Measurements from ENCODE around the gene TTC34. TPM values are rescaled to one million over a fixed set of nuclear protein-coding genes. Genes with fewer than 3 reads are reported as not detected.
"Not testable (repeated sequence)": the region's sequence is repeated elsewhere in the genome, so short reads cannot be mapped to it uniquely, and the experiment has no call there.

The TTC34 gene
- total and polyA plus RNA-seq, 2 of the 13 experiments (the other 11 are each of a cell fraction or from before 2014, with no cell fraction given): 0.07 to 0.11 TPM

DNA sequence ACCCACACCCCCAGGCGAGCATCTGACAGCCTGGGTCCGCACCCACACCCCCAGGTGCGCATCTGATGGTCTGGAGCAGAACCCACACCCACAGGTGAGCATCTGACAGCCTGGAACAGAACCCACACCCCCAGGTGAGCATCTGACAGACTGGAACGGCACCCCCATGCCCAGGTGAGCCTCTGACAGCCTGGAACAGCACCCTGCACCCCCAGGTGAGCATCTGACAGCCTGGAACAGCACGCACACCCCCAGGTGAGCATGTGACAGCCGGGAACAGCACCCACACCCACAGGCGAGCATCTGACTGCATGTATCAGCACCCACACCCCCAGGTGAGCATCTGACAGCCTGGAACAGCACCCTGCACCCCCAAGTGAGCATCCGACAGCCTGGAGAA, 115.8 kb downstream of the TTC34 start:
- intact Hi-C loops (cut with micrococcal nuclease; ENCODE audit: unreplicated experiment); H3K79me2 ChIP-seq (ENCODE audit: insufficient read depth, low read length); in situ Hi-C loops (cut with HindIII; ENCODE audit: extremely low pct_ligation_motif_present, low pct_unique_long_range_greater_than_20kb); BruUV-seq (replicated peaks); POLR2A ChIA-PET; H3K4me1 ChIP-seq (ENCODE audit: insufficient read depth, low read length); H3K27me3 ChIP-seq (ENCODE audit: control insufficient read depth in 1 of 2, insufficient read depth in 2 of 2, low read length in 2 of 2); DNase-seq (ENCODE audit: low spot score); H3K4me3 ChIP-seq (replicated peaks in 1 of 3; ENCODE audit: insufficient read depth in 1 of 3, low read depth in 2 of 3, low read length in 3 of 3); CTCF ChIA-PET (ENCODE audit: low intra/inter-chr PET ratio, low total read pairs); H3K27ac ChIP-seq (ENCODE audit: extremely low read length, insufficient read depth, low read length); H4K20me1 ChIP-seq (ENCODE audit: insufficient read depth, low read length); FAIRE-seq; H3K9me3 ChIP-seq (ENCODE audit: low read length); H3K9ac ChIP-seq (ENCODE audit: insufficient read depth, low read depth, low read length); H3K36me3 ChIP-seq (replicated peaks in 1 of 2; ENCODE audit: control insufficient read depth in 1 of 2, insufficient read depth in 2 of 2, low read length in 2 of 2); H2AFZ ChIP-seq (ENCODE audit: low read length); ATAC-seq; H3K4me2 ChIP-seq (ENCODE audit: low read depth, low read length): not testable (repeated sequence)
- WGBS (ENCODE audit: low lambda C conversion rate): no CpG with 5 or more reads among the region's 8 CpGs

GRCh38 chr1:2684878-2685277, 116.6 kb downstream of the TTC34 start:
- BruUV-seq (replicated peaks); POLR2A ChIA-PET; in situ Hi-C loops (cut with HindIII; ENCODE audit: extremely low pct_ligation_motif_present, low pct_unique_long_range_greater_than_20kb); H2AFZ ChIP-seq (ENCODE audit: low read length); DNase-seq (ENCODE audit: low spot score); H3K9ac ChIP-seq (ENCODE audit: insufficient read depth, low read depth, low read length); H3K36me3 ChIP-seq (replicated peaks in 1 of 2; ENCODE audit: control insufficient read depth in 1 of 2, insufficient read depth in 2 of 2, low read length in 2 of 2); intact Hi-C loops (cut with micrococcal nuclease; ENCODE audit: unreplicated experiment); ATAC-seq; H4K20me1 ChIP-seq (ENCODE audit: insufficient read depth, low read length); H3K27me3 ChIP-seq (ENCODE audit: control insufficient read depth in 1 of 2, insufficient read depth in 2 of 2, low read length in 2 of 2); H3K27ac ChIP-seq (ENCODE audit: extremely low read length, insufficient read depth, low read length); H3K4me1 ChIP-seq (ENCODE audit: insufficient read depth, low read length); CTCF ChIA-PET (ENCODE audit: low intra/inter-chr PET ratio, low total read pairs); H3K4me3 ChIP-seq (replicated peaks in 1 of 3; ENCODE audit: insufficient read depth in 1 of 3, low read depth in 2 of 3, low read length in 3 of 3); H3K9me3 ChIP-seq (ENCODE audit: low read length); FAIRE-seq; H3K79me2 ChIP-seq (ENCODE audit: insufficient read depth, low read length); H3K4me2 ChIP-seq (ENCODE audit: low read depth, low read length): not testable (repeated sequence)
- no CpG with 5 or more reads among the region's 9 CpGs for WGBS (ENCODE audit: low lambda C conversion rate)

DNA sequence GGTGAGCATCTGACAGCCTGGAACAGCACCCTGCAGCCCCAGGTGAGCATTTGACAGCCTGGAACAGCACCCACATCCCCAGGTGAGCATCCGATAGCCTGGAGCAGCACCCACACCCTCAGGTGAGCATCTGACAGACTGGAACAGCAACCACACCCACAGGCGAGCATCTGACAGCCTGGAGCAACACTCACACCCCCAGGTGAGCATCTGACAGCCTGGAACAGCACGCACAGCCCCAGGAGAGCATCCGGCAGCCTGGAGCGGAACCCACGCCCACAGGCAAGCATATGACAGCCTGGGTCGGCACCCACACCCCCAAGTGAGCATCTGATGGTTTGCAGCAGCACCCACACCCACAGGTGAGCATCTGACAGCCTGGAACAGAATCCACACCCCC, 117.5 kb downstream of the TTC34 start:
- H3K4me1 ChIP-seq (ENCODE audit: insufficient read depth, low read length); H3K9me3 ChIP-seq (ENCODE audit: low read length); H2AFZ ChIP-seq (ENCODE audit: low read length); CTCF ChIA-PET (ENCODE audit: low intra/inter-chr PET ratio, low total read pairs); H3K79me2 ChIP-seq (ENCODE audit: insufficient read depth, low read length); FAIRE-seq; H3K27me3 ChIP-seq (ENCODE audit: control insufficient read depth in 1 of 2, insufficient read depth in 2 of 2, low read length in 2 of 2); POLR2A ChIA-PET; H3K4me2 ChIP-seq (ENCODE audit: low read depth, low read length); in situ Hi-C loops (cut with HindIII; ENCODE audit: extremely low pct_ligation_motif_present, low pct_unique_long_range_greater_than_20kb); H4K20me1 ChIP-seq (ENCODE audit: insufficient read depth, low read length); H3K4me3 ChIP-seq (replicated peaks in 1 of 3; ENCODE audit: insufficient read depth in 1 of 3, low read depth in 2 of 3, low read length in 3 of 3); H3K9ac ChIP-seq (ENCODE audit: insufficient read depth, low read depth, low read length); intact Hi-C loops (cut with micrococcal nuclease; ENCODE audit: unreplicated experiment); BruUV-seq (replicated peaks); H3K36me3 ChIP-seq (replicated peaks in 1 of 2; ENCODE audit: control insufficient read depth in 1 of 2, insufficient read depth in 2 of 2, low read length in 2 of 2); ATAC-seq; H3K27ac ChIP-seq (ENCODE audit: extremely low read length, insufficient read depth, low read length): not testable (repeated sequence)
- under 1% methylated on average over 7 of the region's 7 CpGs for WGBS (ENCODE audit: low lambda C conversion rate)
- peak; percentile 1 for DNase-seq (ENCODE audit: low spot score)

- intact Hi-C loops (cut with micrococcal nuclease; ENCODE audit: unreplicated experiment); DNase-seq (ENCODE audit: low spot score); H3K4me1 ChIP-seq (ENCODE audit: insufficient read depth, low read length); H3K9me3 ChIP-seq (ENCODE audit: low read length); POLR2A ChIA-PET; BruUV-seq (replicated peaks); CTCF ChIA-PET (ENCODE audit: low intra/inter-chr PET ratio, low total read pairs); H3K36me3 ChIP-seq (replicated peaks in 1 of 2; ENCODE audit: control insufficient read depth in 1 of 2, insufficient read depth in 2 of 2, low read length in 2 of 2); H3K4me3 ChIP-seq (replicated peaks in 1 of 3; ENCODE audit: insufficient read depth in 1 of 3, low read depth in 2 of 3, low read length in 3 of 3); H3K79me2 ChIP-seq (ENCODE audit: insufficient read depth, low read length); H2AFZ ChIP-seq (ENCODE audit: low read length); FAIRE-seq; H3K27me3 ChIP-seq (ENCODE audit: control insufficient read depth in 1 of 2, insufficient read depth in 2 of 2, low read length in 2 of 2); H3K9ac ChIP-seq (ENCODE audit: insufficient read depth, low read depth, low read length); H4K20me1 ChIP-seq (ENCODE audit: insufficient read depth, low read length); H3K4me2 ChIP-seq (ENCODE audit: low read depth, low read length); in situ Hi-C loops (cut with HindIII; ENCODE audit: extremely low pct_ligation_motif_present, low pct_unique_long_range_greater_than_20kb); ATAC-seq; H3K27ac ChIP-seq (ENCODE audit: extremely low read length, insufficient read depth, low read length): not testable (repeated sequence)
- 6% methylated on average over 8 of the region's 9 CpGs for WGBS (ENCODE audit: low lambda C conversion rate)
Measured at GRCh38 chr1:2683321-2683741, 118.2 kb downstream of the TTC34 start.

Measured in HepG2 (cell line).